T1000 (cell line): ENCODE results near the gene TDP1.

ENCODE experiments used
- DNase-seq: peaks from one replicate; lab custom pipeline; 2025; ENCODE audit warnings: mixed read lengths; lab: John Stamatoyannopoulos, UW

Gene TDP1

DNA sequence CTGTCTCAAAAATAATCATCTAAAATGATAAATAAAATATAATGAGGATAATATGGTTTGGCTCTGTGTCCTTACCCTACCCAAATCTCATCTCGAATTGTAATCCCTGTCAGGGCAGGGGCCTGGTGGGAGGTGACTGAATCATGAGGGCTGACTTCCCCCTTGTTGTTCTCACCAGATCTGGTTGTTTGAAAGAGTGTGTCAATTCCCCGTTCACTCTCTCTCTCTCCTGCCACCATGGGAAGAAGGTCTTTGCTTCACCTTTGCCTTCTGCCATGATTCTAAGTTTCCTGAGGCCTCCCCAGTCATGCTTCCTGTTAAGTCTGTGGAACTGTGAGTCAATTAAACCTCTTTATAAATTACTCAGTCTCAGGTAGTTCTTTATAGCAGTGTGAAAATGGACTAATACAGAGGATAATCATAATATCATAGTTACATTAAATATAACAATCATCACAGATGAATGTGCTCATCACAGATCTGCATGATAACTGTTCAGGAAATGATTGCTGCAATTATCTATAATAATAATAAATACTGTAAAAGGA lies 13.8 kb upstream of the TDP1 start:
- DNase-seq, result no peak

DNA sequence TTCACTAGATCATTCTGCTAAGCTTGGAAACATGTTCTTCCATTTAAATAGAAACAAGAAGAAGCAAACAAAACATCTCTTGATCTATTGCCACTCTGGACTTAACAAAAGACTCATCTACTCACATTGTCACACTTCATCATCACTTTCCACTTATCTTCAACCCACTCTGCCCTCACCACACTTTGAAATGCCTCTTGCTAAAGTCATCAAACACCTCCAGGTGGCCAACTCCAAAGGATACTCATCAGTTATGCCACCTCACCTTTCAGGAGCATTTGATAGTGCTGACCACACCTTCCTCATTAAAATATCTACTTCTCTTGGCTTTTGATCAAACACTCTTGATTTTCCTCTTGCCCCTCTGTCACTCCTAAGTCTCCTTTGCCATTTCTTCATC lies 8.4 kb upstream of the TDP1 start:
- DNase-seq, result no peak

DNA sequence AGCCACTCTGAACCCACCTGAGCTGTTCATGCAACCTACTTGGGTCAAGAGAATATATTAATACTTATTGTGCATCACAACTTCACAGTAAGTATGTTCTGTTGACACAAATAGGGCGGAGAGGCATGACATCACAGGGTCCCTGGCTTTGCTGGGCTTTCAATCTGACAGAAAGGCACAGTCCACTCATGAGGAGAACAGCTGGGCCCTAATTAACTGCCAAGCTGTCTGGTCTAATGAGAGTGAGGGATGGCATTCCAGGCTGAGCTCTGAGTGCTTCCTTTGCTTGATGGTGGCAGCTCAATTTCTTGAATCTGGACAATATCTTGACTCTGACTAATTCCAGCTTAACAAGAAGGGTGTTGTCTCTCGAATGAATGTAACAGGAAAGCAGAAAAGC lies 3.2 kb upstream of the TDP1 start:
- DNase-seq, result no peak

DNA sequence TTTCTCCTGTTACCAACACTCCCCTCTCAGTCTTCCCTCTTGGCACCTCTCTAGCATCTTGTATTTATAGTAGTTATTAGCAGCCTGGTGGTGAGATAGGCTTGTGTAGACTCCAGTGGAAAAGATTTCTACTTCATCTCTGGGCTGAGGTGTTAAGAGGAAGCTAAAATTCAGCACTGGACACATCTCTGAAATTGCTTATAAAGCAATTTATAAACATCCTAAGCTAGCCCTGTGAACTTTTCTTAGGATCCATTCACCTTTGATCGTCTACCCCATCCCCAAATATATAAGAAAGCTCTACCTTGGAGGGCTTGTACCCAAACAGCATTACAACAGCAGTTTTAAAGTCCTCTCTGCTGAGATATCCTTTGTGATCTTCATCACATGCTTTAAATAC lies 2.1 kb upstream of the TDP1 start:
- DNase-seq, result no peak

DNA sequence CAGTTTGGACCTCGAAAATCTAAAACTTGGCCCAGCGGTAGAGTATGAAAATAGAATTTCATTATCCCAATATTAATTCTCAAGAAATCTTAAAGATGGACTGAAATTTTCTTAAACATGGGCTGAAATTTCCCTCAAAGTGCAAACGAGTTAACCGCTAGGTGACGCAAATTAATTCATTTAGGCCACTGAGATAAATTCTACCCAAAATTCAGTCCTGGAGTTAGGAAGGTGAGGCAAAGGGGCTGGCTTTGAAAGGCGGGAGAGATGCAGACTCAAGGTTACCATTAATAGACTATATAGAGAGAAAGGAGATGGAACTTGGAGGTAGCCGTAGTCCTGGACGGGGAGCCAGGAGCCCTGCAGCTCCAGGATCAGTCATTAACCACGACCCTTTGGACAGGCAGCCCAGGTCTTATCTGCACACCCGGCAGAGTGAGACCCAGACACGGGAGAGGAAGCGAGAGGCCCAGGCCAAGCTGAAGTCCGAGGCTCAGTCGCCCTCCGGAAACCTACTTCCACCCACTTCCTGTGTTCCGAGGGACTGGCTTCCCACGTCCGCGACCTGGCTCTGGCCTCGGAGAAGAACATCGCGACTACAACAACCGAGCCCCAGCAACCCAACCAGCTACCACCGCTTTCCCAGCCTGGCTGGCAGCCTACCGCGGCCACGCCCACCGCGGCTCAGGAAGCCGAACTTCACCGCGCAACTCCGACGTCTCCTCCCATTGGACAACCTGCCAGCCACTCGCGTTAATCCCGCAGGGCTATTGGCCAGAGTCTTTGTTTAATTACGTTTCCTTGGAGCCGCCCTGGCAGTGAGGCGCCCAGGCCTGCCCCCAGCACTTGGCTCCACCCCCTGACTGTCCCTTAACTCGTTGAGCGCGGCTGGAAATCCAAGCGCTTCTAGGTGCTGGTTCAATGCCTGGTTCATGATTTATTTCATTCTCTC lies 1.4 kb upstream of the TDP1 start, which contains the start of gene EFCAB11:
TSS of gene EFCAB11 (minus strand) at position 661 of the 952 bp plus-strand sequence. CDS start at position 591, 70 bp downstream.
- DNase-seq, result peak; percentile 94

DNA sequence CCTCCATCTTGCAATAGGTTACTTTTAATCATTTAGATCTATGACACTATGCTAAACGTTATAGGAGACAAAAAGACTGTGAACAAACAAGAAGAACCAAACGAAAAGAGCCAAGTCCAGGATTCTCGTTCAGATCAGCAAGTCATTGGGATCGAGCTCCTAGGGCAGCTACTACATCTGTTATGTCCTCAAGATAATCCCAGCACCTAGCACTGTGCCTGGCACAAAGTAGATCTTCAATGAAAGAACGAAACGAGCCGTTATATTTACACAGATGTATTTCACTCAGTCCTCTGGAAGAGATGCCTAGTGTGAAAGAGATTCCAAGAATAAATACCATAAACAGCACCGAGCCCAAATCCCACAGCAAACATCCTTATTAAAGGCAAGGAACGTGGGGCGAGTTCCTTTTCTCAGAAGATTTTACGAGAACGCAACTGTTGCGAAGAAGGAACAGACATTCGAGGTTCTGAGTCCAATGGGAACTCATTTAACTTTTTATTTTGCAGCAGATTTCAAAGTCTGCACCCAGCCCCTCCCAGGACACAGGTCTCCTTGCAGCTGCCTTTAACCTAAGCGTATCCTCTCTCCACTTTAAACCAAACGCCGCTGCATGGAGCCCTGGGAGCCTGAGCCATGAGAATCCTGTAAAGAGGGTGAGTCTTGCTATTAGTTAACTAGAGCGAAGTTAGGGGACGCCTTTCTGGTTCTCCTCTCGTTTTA lies 544 bp upstream of the TDP1 start:
- DNase-seq, result no peak

DNA sequence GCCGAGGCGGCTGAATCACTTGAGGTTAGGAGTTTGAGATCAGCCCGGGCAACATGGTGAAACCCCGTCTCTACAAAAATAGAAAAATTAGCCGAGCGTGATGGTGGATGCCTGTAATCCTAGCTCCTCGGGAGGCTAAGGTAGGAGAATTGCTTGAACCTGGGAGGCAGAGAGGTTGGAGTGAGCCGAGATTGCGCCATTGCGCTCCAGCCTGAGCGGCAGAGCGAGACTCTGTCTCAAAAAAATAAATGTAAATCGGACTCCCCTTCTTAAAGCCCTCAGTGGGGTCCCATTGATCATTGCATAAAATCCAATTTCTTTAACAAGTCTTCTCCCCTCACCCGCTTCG lies 908 bp downstream of the TDP1 start:
- DNase-seq, result no peak

DNA sequence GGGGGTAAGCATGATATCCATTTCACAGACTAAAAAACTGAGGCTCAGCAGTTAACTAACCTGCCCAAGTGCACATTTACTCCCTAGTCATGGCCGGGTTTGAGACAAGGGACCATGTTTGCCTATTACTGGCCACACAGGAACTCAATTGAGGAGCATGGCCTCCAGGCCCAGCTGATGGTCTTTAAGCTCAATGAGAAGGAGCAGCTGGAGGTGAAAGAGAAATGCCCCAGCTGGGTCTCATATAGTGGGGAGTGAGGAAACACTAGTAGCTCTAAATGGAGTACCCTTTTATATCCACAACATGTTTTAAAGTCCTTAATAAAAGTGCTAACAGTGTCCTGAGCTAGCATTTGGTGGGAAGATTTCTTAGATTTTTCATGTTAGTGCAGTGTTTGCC lies 1.6 kb downstream of the TDP1 start:
- DNase-seq, result no peak

DNA sequence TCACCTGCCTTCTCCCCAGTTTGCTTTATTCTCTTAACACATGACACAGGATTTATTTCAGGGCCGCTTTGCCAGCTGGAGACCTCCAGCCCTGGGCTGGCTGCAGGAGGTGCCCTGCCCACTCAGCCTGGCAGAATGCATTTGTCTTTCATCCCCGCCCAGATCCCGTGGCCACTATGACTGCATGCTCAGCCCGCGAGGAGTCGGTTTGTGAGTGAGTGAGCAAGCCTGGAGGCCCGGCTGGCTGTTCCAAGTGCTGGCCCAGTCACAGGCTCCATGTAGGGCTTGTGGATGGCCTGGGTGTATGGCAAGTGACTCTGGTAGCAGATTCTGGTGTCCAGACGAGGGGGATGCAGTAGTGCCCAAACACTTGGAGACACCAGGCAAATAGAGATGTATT lies 2.1 kb downstream of the TDP1 start:
- DNase-seq, result no peak

DNA sequence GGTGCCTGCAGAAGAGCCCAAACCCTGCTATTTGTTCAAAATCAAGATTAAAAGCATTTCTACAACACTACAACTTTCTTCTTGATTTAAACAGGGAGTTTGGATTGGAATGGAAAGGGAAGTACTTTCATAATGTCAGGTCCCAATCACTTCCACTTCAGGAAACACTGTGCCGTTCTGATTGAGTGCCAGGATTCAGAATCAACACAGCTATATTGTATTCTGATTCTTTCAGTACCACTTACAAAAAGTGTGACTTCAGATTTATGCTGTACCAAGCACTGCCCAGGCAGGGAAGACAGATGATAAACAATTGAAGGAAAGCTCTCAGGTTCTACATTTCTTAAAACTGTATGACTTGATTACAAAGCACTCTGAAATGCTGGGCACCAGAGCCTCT lies 3.2 kb downstream of the TDP1 start:
- no peak for DNase-seq

DNA sequence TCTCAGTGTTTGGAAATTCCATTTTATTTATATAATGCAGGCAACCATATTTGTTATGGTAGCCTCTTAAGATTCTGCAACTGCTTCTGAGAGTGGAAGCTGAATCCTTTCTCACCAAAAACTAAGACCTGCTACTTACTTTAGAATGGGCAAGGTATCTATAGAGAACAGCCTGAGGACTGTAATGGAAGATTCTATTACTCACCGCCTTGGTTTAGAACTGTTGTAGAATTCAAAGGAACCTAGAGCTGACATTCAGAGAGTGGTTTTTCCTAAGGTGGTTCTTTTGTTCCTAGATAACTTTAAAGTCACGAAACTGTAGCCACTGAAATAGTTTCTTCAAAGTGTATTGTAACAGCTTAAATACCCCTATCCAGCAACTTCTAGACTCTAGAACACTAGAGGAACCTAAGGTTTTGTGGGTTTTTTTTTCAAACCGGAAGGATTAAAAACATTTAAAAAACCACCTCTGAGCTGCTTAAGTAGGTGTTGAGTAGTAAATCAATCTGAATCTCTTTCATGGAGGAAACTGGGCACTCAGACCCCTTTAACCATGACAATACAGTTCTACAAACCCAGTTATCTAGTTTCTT lies 4.2 kb downstream of the TDP1 start:
- no peak for DNase-seq

DNA sequence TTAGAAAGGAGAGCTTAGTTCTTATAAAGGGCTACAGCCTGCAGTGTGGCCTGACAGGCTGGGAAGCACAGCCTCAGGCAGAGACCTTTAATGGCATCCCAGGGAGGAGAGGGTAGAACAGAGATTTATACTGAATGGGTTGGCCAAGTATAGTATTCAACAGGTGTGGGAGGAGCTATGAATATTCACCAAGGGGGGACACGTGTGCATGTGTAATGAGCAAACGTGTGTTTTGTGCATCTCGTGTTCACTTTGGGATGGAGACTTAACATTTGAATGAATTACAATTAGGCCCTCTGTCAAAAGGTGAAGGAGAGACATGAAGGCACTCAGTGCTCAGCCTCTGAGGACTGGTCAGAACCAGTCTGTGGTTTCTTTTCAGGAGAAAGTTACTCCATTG lies 5.2 kb downstream of the TDP1 start:
- DNase-seq, result no peak

DNA sequence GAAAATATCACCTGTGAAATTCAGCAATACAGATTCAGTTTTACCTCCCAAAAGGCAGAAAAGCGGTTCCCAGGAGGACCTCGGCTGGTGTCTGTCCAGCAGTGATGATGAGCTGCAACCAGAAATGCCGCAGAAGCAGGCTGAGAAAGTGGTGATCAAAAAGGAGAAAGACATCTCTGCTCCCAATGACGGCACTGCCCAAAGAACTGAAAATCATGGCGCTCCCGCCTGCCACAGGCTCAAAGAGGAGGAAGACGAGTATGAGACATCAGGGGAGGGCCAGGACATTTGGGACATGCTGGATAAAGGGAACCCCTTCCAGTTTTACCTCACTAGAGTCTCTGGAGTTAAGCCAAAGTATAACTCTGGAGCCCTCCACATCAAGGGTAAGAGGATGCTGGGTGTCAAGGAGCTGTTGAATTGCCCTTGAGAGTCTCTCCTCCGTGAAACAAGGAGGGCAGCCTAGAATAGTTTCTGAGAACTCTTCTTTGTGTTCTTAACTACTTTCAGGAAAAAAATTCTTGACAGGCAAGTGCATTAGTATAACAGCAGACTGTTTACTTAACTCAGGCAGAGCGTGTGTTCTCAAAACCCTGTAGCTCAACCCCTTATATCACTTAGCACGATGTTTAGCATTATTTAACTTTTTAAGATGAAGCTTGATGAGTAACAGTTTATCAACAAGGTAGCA lies 7.7 kb downstream of the TDP1 start:
- no peak for DNase-seq

DNA sequence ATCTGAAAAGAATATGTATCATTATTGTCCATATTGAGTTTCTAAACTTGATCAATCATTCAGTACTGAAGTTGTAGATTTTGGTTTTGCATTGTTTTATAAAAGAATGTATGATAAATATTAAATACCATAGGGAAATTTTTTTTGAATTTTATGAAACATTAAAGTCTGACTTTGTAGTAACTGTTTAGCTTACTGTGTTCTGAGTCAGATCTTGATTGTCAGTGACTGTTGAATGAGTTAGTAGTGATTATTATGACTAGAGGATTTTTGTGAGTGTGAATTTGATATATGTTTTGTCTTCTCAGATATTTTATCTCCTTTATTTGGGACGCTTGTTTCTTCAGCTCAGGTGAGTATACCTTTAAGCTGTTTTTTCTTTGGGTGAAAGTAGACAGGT lies 10.1 kb downstream of the TDP1 start:
- no peak for DNase-seq

DNA sequence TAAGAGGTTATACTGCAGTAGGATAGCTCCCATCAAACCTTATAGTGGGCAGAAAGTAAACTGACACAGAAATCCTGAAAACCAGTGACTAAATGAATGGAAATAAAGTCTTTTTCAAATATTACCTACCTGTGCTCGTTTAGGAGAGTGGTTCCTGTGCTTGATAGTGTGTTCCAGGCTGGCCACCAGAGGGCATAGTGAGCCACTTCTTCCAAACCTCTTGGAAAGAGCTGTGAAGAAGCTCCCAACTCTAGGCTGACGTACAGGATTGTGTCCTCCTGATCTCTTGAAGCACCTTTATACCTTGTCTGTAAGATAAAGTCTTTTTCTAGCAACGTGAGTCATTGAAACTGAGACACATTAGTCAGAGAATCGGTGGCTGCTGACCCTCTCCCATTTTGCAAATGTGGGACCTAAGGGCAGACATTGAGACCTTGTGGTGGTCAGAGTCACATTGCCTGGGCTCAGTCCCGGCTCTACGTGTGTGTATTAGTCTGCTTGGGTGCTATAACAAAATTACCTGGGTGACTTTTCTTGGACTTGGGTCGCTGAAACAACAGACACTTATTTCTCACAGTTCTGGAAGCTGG lies 17.6 kb downstream of the TDP1 start:
- no peak for DNase-seq

DNA sequence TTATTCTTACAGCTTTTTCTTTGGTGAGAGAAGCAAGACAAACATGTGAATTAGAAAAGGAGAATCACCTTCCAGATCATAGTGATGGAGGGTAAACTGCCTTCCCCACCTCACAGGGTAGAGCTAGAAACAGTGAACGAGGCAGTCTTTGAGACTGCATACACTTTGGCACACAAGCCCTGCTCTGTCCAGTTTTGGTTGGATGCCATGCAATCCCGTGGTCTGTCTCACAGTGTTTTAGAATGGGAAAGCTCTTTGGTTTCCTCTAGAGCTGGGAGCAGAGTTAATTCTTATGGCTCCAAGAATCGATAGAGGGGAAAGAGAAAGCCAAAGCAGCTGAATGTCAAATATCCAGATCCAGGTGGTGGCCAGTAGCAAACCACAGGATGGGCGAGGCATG lies 21.9 kb downstream of the TDP1 start:
- no peak for DNase-seq

DNA sequence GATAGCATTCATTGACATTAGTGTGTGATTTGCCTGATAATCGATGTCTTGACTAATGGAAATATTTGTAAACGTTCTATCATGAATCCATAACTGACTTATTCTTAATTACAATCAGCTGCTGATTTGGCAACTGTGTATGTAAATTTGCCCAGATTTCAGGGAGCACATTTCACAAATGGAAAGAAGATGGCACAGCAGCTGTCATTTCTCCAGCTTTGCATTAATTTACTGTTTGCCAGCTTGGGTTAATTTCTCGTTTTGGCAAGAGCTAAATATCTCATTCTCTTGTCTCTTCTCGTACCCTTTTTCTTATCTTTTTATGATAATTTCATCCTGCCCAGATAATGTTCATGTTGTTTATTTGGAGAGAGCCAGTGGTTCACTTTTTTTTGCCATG lies 22.9 kb downstream of the TDP1 start:
- no peak for DNase-seq

DNA sequence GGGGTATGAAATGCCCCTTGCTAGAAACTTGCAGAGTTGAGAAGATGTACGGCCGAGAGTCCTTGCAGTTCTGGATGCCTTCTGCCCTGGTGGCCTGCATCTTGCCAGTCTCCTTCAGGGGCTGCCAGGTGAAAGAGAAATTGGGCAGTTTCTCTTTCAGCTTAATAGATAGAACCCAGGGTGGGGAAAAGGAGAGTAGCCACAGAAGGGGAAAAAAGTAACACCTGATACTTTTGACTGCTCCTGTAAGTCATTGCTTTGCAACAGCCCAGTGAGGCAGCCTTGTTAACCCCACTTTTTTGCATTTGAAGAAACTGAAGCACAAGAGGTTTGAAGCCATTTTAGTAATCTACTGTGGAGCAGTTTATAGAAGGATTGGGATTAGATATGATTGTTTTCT lies 27.6 kb downstream of the TDP1 start:
- no peak for DNase-seq

DNA sequence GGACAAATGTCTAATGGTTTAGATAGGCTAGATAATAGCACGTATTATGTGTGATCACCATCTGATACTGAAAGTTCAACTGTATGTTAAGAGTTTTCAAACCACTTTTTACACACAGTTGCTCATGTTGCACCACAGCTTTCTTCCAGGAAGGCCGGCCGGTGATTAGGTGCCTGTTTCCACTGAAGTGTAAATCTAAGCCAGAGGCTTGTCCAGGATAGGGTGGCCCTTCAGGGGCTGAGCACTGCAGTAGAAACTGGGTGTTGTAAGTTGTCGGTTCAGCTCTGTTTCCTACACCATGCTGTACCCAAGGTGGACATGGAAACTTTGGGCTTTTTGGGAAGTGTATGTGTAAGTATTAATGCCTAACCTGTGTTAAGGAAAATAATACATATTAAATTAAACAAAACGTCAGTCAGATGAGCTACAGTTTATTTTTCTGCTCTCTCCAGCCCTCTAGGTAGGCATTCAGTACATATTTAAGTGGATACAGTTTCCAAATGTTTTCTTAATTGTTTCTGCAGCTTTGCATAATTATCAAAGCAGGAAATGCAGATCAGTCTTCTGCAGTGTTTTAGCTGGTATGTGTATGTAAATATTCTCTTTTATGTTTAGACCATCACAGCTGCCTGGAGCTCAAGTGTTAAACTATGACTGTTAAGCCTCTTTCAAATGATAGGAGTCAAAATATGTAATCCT lies 30.9 kb downstream of the TDP1 start:
- DNase-seq, result no peak

DNA sequence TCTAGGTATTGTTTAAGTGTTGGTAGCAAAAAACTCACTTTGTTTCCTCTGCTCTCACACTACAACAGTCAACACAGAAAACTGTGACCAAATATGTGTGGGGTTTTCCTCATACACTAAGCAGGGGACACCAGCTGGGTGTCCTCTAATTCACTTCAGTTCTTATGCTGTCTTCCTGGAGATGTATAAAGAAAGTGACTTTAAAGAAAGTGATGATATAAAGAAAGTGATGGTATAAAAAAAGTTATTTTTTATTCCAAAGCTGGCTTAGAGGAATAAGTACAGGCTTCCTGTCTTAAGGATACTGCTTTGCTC lies 31.4 kb downstream of the TDP1 start:
- no peak for DNase-seq

DNA sequence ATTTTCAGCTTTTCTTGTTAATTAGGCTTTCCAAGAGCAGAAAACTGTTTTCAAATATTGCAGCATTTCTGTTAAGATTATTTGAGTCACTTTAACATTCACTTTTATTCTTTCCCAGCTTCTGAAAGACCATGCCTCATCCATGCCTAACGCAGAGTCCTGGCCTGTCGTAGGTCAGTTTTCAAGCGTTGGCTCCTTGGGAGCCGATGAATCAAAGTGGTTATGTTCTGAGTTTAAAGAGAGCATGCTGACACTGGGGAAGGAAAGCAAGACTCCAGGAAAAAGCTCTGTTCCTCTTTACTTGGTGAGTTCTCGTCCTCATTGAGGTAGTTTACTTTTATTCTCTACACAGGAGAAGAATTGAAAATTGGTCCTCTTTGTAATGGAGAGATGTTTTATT lies 33.1 kb downstream of the TDP1 start:
- DNase-seq, result no peak
